Activated gamma-delta T cell treated with Interleukin-2 at 50 U/mL for 16 hours (primary cell): ENCODE results near the gene AMPH.
"Not testable (repeated sequence)": the region's sequence is repeated elsewhere in the genome, so short reads cannot be mapped to it uniquely, and the experiment has no call there.

Source experiments
- DNase-seq: peaks from one replicate; pipeline ENCODE4 v3.0.0-alpha.2; 2020

AMPH gene

GRCh38 chr7:38453826-38454225 lies 177.3 kb downstream of the AMPH start:
- no peak for DNase-seq

- no peak for DNase-seq
Observed at GRCh38 chr7:38453168-38453567, 178.0 kb downstream of the AMPH start.

GRCh38 chr7:38452681-38453108 lies 178.5 kb downstream of the AMPH start:
- no peak for DNase-seq

GRCh38 chr7:38451840-38452239 lies 179.3 kb downstream of the AMPH start:
- DNase-seq, result no peak

- DNase-seq, result no peak
Observed at GRCh38 chr7:38448584-38449234, 182.5 kb downstream of the AMPH start.

GRCh38 chr7:38448054-38448453 lies 183.1 kb downstream of the AMPH start:
- DNase-seq, result no peak

GRCh38 chr7:38438970-38439369 lies 192.2 kb downstream of the AMPH start:
- DNase-seq, result no peak

- DNase-seq, result no peak
Observed at GRCh38 chr7:38432671-38433070, 198.5 kb downstream of the AMPH start.

GRCh38 chr7:38432080-38432479 lies 199.1 kb downstream of the AMPH start:
- no peak for DNase-seq

GRCh38 chr7:38429057-38429456 lies 202.1 kb downstream of the AMPH start:
- no peak for DNase-seq

GRCh38 chr7:38428041-38428440 lies 203.1 kb downstream of the AMPH start:
- no peak for DNase-seq

- no peak for DNase-seq
Observed at GRCh38 chr7:38427279-38427955, 203.8 kb downstream of the AMPH start.

GRCh38 chr7:38425509-38425908 lies 205.7 kb downstream of the AMPH start:
- no peak for DNase-seq

- no peak for DNase-seq
Observed at GRCh38 chr7:38424750-38425463, 206.3 kb downstream of the AMPH start.

- no peak for DNase-seq
Observed at GRCh38 chr7:38413784-38414183, 217.4 kb downstream of the AMPH start.

GRCh38 chr7:38411404-38411803 lies 219.8 kb downstream of the AMPH start:
- no peak for DNase-seq

- no peak for DNase-seq
Observed at GRCh38 chr7:38410056-38410455, 221.1 kb downstream of the AMPH start.

GRCh38 chr7:38409531-38409930 lies 221.6 kb downstream of the AMPH start:
- DNase-seq, result no peak

GRCh38 chr7:38398725-38399321 lies 232.3 kb downstream of the AMPH start:
- peak; percentile 50 for DNase-seq

GRCh38 chr7:38396852-38397251 lies 234.3 kb downstream of the AMPH start:
- DNase-seq, result no peak

- not testable (repeated sequence) for DNase-seq
Observed at GRCh38 chr7:38395921-38396552, 235.1 kb downstream of the AMPH start.

- DNase-seq, result no peak
Observed at GRCh38 chr7:38394660-38395059, 236.5 kb downstream of the AMPH start.

- DNase-seq, result no peak
Observed at GRCh38 chr7:38393874-38394273, 237.3 kb downstream of the AMPH start.
